Frontal cortex (tissue), 4 donors: Measurements from ENCODE around the gene NUDT16. TPM values are rescaled to one million over a fixed set of nuclear protein-coding genes. Genes with fewer than 3 reads are reported as not detected.
"Not testable (repeated sequence)": the region's sequence is repeated elsewhere in the genome, so short reads cannot be mapped to it uniquely, and the experiment has no call there.

Experiments
- DNase-seq, 2 donors: peaks; one replicate each; pipeline ENCODE4 v3.0.0; 2012; ENCODE audit warnings: low spot score in 2 of 2
- FAIRE-seq: peaks from 2 replicates; lab custom pipeline; 2012; peaks lifted over from hg19 to GRCh38; lab: Jason Lieb, UNC
- total RNA-seq: library from RNA; depleted of rRNA; stranded (reverse); fragments of >200 nt; gene quantifications from one replicate; pipeline ENCODE4 v1.2.3, GENCODE V29; 2014
- donor health status: control.
- donor health status: control.
- donor health status: control.

Gene NUDT16
- 11.8 TPM for total RNA-seq

GRCh38 chr3:131381445-131382291 is at the start of gene NUDT16:
TSS of gene NUDT16 (plus strand) at chr3:131381774. CDS start at chr3:131381805, 31 bp downstream.
- FAIRE-seq: peak; percentile 92
- peak; percentile 89 to 97 for DNase-seq

GRCh38 chr3:131338948-131339640 is 42.5 kb upstream of the NUDT16 start:
- FAIRE-seq (peak; percentile 10), DNase-seq (no peak)

DNA sequence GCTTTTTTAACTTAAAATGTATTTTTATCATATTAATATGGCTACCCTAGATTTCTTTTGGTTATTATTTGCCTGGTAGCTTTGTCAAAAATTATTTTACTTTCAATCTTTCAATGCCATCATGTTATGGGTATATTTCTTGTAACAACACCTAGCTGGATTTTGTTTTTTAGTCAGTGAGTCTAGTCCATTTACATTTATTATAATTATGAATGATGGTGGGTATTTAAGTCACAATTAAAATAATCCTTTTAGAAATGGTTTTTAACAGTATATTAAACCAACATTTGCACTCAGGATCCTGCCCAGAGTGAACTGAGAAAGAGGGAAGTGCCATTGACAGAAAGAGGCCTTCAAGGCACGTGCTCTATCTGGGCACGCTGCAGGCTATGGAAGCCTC is 39.8 kb upstream of the NUDT16 start:
- DNase-seq (no peak), FAIRE-seq (no peak)

- DNase-seq: no peak
- FAIRE-seq: no peak
These were observed 32.7 kb upstream of the NUDT16 start for GRCh38 chr3:131348911-131349310.

GRCh38 chr3:131349454-131349853 is 32.1 kb upstream of the NUDT16 start:
- no peak for FAIRE-seq
- no peak for DNase-seq

DNA sequence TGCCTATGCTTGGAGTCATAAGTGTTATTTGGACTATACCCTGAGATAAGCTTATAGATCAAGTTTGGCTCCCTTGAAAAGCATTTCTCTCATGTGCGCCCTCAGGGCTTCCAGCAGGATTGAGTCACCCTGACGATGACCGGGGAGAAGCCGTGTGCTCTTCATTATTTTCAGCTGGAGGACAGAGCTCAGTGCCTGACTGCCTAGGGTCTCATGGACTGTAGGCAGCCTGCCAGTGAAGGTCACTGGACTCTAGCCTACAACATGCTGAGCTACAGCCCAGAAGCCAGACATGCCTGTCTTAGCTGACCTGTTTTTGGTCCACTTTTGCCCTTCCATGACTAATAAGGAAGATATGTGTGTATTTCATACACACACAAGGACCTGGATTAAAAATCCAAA is 31.6 kb upstream of the NUDT16 start:
- FAIRE-seq: no peak
- no peak for DNase-seq

DNA sequence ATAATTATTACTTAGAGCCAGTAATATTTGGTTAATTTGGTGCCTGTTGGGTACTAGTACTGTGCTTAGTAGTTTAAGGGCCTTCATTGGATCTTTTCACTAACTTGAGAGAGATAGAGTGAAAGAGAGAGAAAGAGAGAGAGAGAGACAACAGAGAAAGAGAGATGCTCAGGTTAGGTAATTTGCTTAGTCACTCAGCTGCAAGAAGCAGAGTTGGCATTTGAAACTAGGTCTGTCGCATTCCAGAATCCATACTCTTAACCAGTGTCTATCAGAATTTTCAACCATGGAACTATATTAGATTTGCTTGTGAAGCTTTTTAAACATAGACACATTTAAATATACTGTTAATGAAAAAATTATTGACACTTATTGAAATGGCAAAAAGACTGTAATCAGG is 31.1 kb upstream of the NUDT16 start:
- DNase-seq: no peak

DNA sequence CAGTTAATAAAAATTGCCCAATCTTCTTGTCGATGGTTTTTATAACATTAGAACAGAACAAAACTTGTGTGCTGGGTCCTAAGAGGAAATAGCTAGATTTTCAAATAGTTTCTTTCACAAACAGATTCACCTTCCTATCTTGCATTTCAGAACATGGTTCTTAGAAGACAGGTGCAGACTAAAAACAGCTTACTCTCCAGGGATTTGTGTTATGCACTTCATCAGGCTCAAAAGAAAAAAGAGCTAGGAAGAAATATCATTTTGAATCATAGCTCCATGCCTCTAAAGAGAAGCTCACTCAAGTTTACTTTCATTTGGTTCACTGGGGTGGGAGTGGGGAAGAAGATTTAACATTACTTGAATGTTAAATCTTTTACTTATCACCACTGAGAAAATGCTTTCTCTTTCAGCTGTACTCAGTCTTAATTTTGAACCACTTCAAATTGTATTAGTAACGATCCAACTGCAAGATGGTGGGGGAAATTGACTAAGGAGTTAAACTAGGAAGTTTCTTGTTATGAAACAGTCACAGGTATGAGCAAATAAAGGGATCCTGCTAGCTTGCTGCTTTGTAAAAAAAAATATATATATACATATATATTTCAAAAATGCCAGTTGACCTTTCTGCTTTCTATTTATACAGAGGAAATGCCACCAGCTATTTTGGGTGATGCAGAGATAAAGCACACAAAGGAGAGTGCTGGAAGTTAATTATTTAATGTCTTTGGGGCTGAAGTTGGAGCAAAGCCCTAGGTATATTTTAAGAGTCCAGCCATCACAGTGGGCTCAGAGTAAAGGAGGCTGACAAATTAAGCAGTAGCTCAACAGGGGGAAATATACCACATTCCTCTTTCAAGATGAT is 28.3 kb upstream of the NUDT16 start:
- no peak for FAIRE-seq
- DNase-seq: no peak

More for the DNA sequence above, 31.1 kb upstream of the NUDT16 start:
- no peak for FAIRE-seq

DNA sequence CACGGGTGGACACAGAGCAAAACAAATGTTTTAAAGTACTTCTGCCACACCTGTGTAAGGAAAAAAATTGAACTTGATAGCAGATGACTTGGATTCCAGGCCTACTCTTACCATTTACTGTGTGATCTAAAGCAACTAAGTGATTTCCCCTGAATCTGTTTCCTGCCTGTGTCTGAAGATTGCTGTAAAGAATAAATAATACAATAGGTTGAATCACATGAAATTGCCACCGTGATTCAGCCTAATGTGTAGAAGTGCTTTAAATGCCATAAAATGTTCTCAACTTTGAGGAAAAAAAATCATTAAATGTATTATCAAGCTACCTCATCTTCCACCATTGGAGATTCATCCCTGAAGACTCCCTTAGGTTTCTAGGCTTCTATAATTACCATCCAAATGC is 27.6 kb upstream of the NUDT16 start:
- no peak for DNase-seq
- no peak for FAIRE-seq

GRCh38 chr3:131356006-131356595 is 25.5 kb upstream of the NUDT16 start:
- FAIRE-seq (no peak), DNase-seq (no peak)

DNA sequence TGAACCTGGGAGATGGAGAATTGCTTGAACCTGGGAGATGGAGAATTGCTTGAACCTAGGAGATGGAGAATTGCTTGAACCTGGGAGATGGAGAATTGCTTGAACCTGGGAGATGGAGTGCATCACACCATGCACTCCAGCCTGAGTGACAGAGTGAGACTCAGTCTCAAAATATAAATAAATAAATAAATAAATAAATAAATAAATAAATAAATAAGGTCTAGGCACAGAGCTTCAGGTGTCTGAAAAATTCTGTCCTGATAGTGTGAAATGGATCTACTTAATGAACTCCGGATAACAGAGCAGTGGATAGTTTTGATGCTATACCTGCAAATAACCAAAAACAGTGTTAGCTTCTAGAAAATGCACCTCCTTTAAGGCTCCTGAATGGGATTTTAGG is 24.3 kb upstream of the NUDT16 start:
- FAIRE-seq: no peak

GRCh38 chr3:131360191-131360755 is 21.3 kb upstream of the NUDT16 start:
- FAIRE-seq (no peak), DNase-seq (no peak)

More for the DNA sequence above, 24.3 kb upstream of the NUDT16 start:
- no peak for DNase-seq

GRCh38 chr3:131361066-131361463 is 20.5 kb upstream of the NUDT16 start:
- DNase-seq, FAIRE-seq: not testable (repeated sequence)

DNA sequence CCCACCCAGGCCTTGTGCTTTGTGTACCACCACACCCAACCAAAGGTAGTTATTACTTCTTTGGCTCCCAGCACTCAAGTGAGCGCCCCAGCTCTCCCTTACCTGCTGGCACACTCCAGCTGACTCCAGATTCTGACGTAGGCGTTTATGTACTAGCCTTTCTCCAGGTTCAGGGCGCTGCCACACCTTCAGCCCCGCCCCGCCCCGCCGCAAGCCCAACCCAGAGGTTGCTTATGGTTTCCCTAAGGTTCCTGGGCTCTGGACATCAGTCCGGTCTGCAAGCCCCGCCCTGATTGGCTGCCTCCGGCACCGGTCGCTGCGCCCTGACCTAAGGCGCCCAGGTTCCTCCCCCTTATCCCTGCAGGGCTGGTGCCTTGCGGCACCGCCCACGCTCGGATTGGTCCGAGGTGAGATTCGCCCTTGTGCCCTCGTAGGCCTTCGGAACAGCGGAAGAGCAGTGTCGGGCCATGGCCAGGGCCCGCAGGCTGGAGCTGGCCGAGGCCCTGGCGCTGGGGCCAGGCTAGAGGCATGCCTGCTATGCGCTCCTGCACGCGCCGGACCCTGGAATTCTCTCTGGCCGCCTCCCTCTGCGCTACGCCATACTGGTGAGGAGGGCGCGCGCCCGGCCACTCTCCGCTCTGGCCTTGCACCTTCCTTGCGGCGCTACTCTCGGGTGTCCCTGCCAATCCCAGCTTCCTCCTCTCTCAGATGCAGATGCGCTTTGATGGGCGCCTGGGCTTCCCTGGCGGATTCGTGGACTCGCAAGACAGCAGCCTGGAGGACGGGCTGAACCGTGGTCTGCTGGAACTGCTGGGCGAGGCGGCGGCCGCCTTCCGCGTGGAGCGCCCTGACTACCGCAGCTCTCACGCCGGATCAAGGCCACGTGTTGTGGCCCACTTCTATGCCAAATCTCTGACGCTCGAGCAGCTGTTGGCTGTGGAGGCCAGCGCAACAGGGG is 19.8 kb upstream of the NUDT16 start:
- FAIRE-seq: no peak
- peak in 1 of 2 donors; percentile 34 for DNase-seq

DNA sequence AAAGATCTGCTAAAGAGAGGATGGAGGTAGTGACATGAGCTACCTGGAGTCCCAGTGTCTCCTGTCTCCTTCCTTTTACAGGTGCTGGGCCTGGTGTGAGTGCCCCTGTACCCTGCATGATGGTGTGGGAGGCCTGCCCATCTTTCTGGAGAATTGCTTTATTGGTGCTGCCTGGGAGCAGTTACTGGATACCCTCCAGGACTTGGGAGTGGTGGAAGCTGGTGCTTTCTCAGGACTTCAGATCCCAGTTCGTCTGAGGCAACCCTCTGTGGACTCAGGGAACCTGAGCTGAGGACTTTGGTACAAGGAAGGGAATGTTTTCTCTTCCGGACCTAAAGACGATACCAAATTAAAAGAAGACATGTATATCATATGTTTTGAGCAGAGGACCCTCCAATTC is 18.3 kb upstream of the NUDT16 start:
- FAIRE-seq: no peak
- DNase-seq: no peak

GRCh38 chr3:131370935-131371687 is 10.5 kb upstream of the NUDT16 start:
- FAIRE-seq: no peak
- no peak for DNase-seq

GRCh38 chr3:131371688-131372066 is 9.9 kb upstream of the NUDT16 start:
- DNase-seq (no peak), FAIRE-seq (no peak)

DNA sequence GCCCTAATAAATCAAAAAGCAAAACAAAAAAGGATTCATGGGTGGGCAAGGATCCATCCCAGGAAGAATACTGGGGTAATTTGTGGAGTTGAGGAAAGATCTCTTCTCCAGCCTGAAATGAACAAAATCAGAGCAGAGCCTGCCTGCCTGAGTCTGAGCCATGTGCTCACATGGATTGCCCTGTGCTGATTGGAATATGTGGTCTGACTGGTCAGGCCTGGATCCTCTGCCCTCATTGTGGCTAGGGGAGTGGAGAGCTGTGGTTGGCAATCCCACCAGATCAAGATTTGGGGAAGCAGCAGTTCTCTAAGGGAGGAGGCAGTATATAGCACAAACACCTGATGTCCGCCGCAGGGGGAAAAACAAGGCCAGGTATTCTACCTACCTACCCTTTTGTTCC is 6.8 kb upstream of the NUDT16 start:
- FAIRE-seq (no peak), DNase-seq (no peak)
